Epidermal melanocyte (primary cell): ENCODE data around the gene TBC1D17.

Source experiments
- DNase-seq: peaks from one replicate; pipeline ENCODE4 v3.0.0; 2011; ENCODE audit warnings: low spot score; ENCODE audit not compliant: insufficient read length

TBC1D17 gene

GRCh38 chr19:49875857-49876421 is 1.6 kb upstream of the TBC1D17 start:
- DNase-seq: no peak

- DNase-seq: no peak
Measured at GRCh38 chr19:49876422-49877019, 981 bp upstream of the TBC1D17 start.

GRCh38 chr19:49877879-49878743 is 609 bp downstream of the TBC1D17 start:
- peak; percentile 98 for DNase-seq

- DNase-seq: no peak
Measured at GRCh38 chr19:49878744-49879070, 1.2 kb downstream of the TBC1D17 start.

GRCh38 chr19:49879243-49879963 is 1.9 kb downstream of the TBC1D17 start:
- DNase-seq: no peak

- no peak for DNase-seq
Measured at GRCh38 chr19:49880162-49880869, 2.8 kb downstream of the TBC1D17 start.

- no peak for DNase-seq
Measured at GRCh38 chr19:49881186-49881585, 3.7 kb downstream of the TBC1D17 start.

GRCh38 chr19:49881672-49882394 is 4.3 kb downstream of the TBC1D17 start:
- no peak for DNase-seq

GRCh38 chr19:49882643-49883042 is 5.1 kb downstream of the TBC1D17 start:
- no peak for DNase-seq

GRCh38 chr19:49883094-49883493 is 5.6 kb downstream of the TBC1D17 start:
- DNase-seq: no peak

- DNase-seq: no peak
Measured at GRCh38 chr19:49884109-49884508, 6.6 kb downstream of the TBC1D17 start.

GRCh38 chr19:49884760-49885159 is 7.3 kb downstream of the TBC1D17 start:
- DNase-seq: no peak

GRCh38 chr19:49887037-49887664 is 9.6 kb downstream of the TBC1D17 start:
- no peak for DNase-seq

- no peak for DNase-seq
Measured at GRCh38 chr19:49887665-49888509, 10.4 kb downstream of the TBC1D17 start.

GRCh38 chr19:49888510-49888824 is 11.0 kb downstream of the TBC1D17 start:
- no peak for DNase-seq

- DNase-seq: no peak
Measured at GRCh38 chr19:49889038-49889686, 11.7 kb downstream of the TBC1D17 start.

GRCh38 chr19:49889687-49890348 is 12.3 kb downstream of the TBC1D17 start:
- no peak for DNase-seq
